Stimulated activated CD8-positive, alpha-beta memory T cell treated with anti-CD3 and anti-CD28 coated beads, Interleukin-15, amount 100 ng/mL, for 24 hours (primary cell): ENCODE measurements around the gene RAET1L.
"Not testable (repeated sequence)": the region's sequence is repeated elsewhere in the genome, so short reads cannot be mapped to it uniquely, and the experiment has no call there.

Experiments used
- DNase-seq: peaks from one replicate; pipeline ENCODE4 v3.0.0-alpha.2; 2020; ENCODE audit warnings: low read depth

RAET1L gene

DNA sequence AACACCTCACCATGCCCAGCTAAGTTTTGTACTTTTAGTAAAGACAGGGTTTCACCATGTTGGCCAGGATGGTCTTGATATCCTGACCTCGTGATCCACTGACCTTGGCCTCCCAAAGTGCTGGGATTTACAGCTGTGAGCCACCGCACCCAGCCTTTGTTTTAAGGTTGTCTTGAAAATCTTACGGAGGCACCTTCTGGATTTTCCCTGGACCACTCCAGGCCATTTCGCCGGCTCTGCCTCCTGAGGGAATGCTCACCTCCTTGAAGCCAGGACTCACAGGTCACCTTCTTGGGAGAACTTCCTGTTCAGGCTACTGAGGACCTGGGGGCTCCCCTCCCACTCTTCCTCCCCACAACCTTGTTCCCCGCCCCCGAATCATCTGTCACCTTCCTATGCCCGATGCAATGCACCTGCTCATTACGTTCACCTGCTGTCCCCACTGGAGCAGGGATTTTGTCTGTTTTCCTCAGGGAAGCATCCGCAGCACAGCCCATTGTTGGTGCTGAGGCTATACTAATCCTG, 19.4 kb upstream of the RAET1L start:
- no peak for DNase-seq

GRCh38 chr6:150043501-150044412, 18.4 kb upstream of the RAET1L start:
- no peak for DNase-seq

DNA sequence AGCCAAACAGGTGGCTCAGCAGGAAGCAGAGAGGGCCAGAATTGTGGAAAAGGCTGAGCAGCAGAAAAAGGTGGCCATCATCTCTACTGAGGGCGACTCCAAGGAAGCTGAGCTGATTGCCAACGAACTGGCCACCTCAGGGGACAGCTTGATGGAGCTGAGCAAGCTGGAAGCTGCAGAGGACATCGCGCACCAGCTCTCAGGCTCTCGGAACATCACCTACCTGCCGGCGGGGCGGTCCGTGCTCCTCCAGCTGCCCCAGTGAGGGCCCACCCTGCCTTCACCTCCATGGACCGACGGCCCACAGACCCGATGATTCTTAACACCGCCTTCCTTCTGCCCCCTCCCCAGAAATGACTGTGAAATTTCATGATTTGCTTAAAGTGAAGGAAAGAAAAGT, 17.8 kb upstream of the RAET1L start:
- no peak for DNase-seq

GRCh38 chr6:150038202-150039062, 13.1 kb upstream of the RAET1L start:
- no peak for DNase-seq

- no peak for DNase-seq
Measured at GRCh38 chr6:150037526-150038201, 12.3 kb upstream of the RAET1L start.

DNA sequence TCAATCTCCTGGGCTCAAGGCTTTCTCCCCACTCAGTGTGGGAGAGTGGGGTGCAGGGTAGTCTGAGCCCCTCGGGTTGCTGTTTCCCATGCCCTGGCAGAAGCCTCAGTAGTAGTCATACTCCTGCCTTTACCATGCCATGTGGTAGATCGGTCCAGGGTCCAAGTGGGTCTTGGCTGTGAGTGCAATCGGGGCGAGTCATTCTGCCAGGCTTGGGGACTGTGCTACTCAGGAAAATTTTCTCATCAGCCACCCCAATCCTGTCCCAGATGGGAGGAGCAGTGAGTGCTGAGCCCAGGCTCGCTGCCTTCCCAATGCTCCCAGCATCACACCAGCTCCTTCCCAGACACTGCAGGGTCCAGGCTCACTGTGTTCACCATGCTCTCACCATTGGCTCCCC, 10.7 kb upstream of the RAET1L start:
- no peak for DNase-seq

DNA sequence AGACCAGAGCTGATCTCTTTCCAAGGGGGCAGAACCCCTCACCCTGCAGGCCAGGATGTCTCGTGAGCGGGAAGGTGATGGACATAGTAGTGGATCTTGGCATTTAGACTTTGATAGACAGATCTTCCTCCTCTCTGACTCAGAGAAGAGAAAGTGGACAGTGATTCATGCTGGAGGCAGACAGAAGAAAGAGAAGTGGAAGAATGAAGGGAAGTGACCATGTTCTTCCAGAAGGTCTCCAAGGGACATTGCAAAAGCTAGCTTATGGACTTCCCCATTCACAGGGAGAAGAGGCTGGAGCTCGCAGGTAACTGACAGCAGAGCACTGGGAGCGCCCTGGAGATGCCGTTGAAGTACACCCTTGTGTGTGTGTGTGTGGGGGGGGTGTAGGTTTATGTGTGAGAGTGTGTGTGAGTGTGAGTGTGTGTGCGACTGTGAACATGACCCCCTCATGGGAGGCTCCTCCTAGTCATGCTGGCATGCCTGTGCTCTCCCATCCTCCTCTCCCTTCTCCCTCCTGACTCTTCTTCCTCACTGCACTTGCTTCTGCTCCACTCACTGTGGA, 8.0 kb upstream of the RAET1L start:
- DNase-seq, result no peak

DNA sequence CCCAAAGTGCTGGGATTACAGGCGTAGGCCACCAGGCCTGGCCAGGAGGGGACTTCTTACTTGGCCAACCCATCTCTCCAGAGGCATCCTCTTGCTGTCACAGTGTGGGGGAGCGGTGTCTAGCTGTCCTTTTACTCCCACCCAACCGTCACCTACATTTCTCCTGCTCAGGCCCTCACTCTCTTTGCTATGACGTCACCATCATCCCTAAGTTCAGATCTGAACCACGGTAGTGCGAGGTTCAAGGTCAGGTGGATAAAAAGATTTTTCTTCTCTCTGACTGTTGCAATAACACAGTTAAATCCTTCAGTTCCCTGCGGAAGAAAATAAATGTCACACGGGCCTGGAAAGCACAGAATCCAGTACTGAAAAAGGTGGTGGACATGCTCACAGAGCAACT, 7.3 kb upstream of the RAET1L start:
- DNase-seq, result no peak

DNA sequence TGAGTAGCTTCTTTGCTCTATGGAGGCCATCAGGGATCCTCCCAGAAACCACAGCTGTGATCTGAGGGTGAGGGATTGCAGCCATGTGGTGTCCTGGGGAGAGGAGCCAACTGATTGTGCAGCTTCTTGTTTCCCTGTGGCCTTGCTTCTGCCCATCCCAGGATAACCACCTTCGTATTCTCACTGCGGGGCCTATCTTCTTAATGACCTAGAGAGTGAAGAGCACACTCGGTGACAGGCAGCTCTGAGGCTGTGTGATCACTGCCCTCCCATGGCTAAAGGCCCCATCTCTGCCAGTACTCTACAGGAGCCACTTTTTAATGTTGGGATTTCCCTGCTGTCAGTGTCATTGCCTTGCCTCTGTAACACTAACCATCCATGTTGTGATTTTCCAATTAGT, 5.3 kb upstream of the RAET1L start:
- DNase-seq, result no peak

GRCh38 chr6:150029749-150030148, 4.4 kb upstream of the RAET1L start:
- DNase-seq, result no peak

- no peak for DNase-seq
Measured at GRCh38 chr6:150029276-150029675, 3.9 kb upstream of the RAET1L start.

DNA sequence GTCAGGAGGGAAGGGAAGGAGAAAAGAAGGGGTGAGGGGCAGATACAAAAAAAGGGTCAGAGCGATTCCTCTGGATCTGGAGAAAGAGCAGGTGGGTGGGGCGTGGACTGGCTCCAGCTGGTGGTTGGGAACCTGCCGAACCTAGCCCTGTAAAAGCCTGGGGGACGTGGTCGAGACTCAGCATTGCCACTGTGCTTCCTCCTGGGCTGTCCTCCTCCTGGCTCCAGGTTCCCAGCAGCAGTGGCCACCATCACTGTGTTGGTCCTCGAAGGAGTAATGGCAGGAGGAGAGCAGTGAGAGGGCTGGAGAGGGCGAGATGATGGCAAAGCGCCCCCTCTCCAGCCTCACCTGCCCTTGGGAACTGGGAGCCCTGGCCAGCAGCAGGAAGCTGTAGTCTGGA, 3.5 kb upstream of the RAET1L start:
- no peak for DNase-seq

DNA sequence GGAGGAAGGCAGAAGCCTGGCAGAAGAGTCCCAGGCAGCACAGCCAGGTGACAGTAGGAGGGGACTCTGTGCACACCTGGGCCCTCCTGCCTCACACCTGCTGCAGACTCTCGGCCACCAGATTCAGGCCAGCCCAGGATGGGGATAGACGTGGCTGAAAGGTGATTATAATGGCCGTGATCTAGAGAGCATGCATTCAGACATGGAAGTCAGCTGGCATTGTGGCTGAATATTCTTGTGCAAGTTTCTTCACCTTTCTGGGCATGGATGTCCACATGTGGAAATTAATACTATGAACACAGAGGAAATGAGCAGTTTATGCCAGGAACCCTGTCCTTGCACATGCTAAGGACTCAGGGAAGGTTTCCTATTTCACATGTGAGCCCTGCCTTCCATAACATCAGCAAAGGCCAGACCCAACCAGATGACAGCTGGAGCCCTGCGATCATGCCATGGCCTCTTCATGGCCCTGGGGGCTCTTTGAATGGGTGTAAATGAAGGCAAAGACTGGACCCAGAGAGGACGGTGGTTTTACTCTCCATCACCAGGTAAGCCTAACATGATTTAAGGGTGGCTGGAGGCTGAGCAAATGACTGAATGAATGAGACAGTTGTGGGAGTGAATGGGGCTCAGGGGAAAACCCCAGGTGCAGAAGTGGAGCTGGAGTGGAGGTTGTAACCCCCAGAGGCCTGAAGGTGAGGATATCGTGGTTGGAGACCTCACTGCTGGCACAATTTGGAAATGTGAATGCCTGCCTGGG, 2.7 kb upstream of the RAET1L start:
- no peak for DNase-seq

- no peak for DNase-seq
Measured at GRCh38 chr6:150026976-150027805, 1.9 kb upstream of the RAET1L start.

GRCh38 chr6:150024646-150025155, 631 bp downstream of the RAET1L start:
- DNase-seq, result no peak

DNA sequence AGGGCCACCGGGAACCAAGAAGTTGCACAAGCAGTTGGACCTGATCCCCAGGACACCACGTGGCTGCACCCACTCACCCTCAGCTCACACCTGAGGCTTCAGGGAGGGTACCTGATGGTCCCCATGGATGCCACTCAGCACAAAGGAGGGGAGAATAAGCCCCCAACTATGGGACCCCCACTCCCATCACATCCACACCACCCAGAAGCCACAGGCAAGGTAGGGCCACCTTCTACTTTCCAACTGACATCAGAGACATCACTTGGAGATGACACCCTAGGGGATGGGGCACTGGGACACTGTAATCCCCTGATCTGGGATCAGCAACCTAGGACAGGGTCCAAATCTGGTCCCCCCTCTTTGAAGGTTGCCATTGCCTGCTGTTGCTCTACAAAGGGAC, 1.3 kb downstream of the RAET1L start:
- not testable (repeated sequence) for DNase-seq

DNA sequence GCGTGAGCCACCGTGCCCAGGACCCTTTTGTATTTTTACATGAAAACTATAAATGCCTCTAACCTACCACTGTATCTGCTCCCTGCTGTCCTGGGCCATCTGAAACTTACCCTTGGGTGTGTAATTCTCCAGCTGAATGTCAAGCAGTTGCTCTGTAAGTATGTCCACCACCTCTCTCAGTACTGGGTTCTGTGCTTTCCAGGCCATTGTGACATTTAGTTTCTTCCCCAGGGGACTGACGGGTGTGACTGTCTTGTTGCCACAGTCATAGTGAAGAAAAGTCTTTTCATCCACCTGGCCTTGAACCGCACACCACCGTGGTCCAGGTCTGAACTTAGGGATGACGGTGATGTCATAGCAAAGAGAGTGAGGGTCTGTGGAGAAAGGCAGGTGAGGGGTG, 3.5 kb downstream of the RAET1L start:
- not testable (repeated sequence) for DNase-seq

DNA sequence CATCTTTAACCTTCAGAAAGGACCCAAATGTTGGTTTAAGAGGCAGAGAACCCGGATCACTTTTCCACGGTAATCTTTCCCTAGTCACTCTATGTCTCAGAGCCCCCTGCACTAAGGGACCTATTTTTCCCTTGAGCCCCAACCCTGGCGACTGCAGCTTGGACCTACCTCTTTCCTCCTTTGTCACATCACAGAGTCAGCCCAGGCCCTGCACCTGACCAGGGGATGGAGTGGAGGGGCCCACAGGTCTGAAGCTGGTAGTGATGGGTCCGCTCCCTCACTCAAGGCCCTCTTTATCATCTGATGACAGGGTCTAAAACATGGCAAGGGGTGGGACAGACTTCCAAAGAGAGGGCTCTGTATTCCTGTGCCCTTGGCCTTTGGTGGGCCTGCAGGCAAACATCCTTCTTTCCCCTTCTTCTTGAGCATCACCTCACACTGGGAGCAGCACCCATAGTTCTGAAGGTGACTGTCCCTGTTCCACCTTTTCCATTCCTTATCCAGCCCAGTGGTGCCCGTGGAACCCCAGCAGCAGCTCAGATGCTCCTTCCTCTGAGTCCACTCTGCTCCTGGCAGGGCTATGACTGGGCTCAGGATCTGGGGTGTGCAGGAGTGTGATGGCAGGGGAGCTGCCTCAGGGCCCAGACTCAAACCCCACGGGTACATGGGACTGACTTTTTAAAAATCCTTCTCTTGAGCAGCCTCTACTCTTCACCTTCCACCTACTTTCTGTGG, 6.3 kb downstream of the RAET1L start:
- no peak for DNase-seq

GRCh38 chr6:150017186-150017521, 8.2 kb downstream of the RAET1L start:
- not testable (repeated sequence) for DNase-seq
